ENCODE results near the gene ANP32E. TPM values are rescaled to one million over a fixed set of nuclear protein-coding genes. Genes with fewer than 3 reads are reported as not detected.
A peak's percentile ranks its signal among the peaks of the same experiment; 100 is the strongest.

The ANP32E gene
- total RNA-seq, 1 donor from 2014 or later: 48.9 TPM

DNA sequence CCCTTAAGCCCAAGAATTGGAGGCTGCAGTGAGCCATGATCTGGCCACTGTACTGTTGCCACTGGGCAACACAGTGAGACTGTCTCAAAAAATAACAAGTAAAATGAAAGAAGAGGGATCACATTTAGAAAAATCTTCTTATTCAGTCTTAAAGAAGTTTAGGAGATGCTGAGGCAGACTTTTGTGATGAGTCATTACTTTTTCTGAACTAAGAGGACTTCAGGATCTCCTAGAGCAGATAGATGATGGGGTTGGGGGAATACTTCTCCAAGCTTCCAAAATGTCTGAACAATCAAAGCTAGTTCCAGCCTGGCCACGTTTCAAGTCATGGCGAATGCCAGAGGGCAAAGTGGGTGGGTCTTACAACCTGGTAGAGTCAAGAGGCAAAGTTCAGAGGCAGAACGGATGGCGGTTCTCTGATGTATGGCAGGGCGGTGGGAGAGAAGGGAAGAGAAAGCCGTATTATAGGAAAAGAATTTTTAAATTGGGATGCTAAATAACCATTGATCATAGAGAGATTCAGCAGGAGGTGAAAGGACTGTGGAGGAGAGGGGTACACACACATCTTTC lies 44.3 kb upstream of the ANP32E start:
- DNase-seq (ENCODE audit: low read depth): no peak
- Histone ChIP-seq H3K9me3 (ENCODE audit: insufficient read depth, low read depth, low read length) (no peaks in the 10 kb centered on the region), H2AFZ (ENCODE audit: low read depth, low read length) (no peak overlapping the region), H3K4me1 (ENCODE audit: insufficient read depth, low read length) (peaks cover 19% of the 10 kb centered on the region), H3K4me3 (ENCODE audit: insufficient read depth, low read depth, low read length) (no peak overlapping the region), H3K36me3 (ENCODE audit: insufficient read depth, low read length) (no peaks in the 10 kb centered on the region), H4K20me1 (ENCODE audit: insufficient read depth, low read length) (no peaks in the 10 kb centered on the region), H3K27me3 (ENCODE audit: insufficient read depth, low read length) (no peaks in the 10 kb centered on the region), H3K79me2 (ENCODE audit: insufficient read depth, low read length) (no peaks in the 10 kb centered on the region), H3K9ac (ENCODE audit: low read length) (no peak overlapping the region), H3K4me2 (ENCODE audit: low read length) (no peak overlapping the region), H3K27ac (ENCODE audit: low read depth, low read length) (no peak overlapping the region)
- Mint-ChIP-seq H3K27me3 (ENCODE audit: low read depth, unreplicated experiment) (peaks cover 4% of the 10 kb centered on the region), H3K36me3 (ENCODE audit: low read depth, unreplicated experiment) (peaks cover 6% of the 10 kb centered on the region), H3K27ac (ENCODE audit: unreplicated experiment) (no peak overlapping the region), H3K4me3 (ENCODE audit: unreplicated experiment) (peak overlapping the region; percentile 72), H3K4me1 (ENCODE audit: low read depth, unreplicated experiment) (peaks cover 8% of the 10 kb centered on the region), H3K9me3 (ENCODE audit: unreplicated experiment) (peaks cover 2% of the 10 kb centered on the region)
- FAIRE-seq: no peak
- TF ChIP-seq EZH2 (IDR thresholded peaks at IDR 0.05; ENCODE audit: insufficient read depth, low read length): no peak

GRCh38 chr1:150273311-150273710 lies 37.4 kb upstream of the ANP32E start:
- peaks cover 4% of the 10 kb centered on the region for H3K36me3 Mint-ChIP-seq (ENCODE audit: low read depth, unreplicated experiment)
- H3K27me3 Mint-ChIP-seq (ENCODE audit: low read depth, unreplicated experiment): no peaks in the 10 kb centered on the region
- peak overlapping the region; percentile 69 for H3K9ac ChIP-seq (ENCODE audit: low read length)
- TF ChIP-seq EZH2 (IDR thresholded peaks at IDR 0.05; ENCODE audit: insufficient read depth, low read length) (no peak), CTCF (IDR thresholded peaks at IDR 0.05; ENCODE audit: insufficient read depth, low read depth, low read length) (no peak)
- peak overlapping the region; percentile 32 for H3K27ac ChIP-seq (ENCODE audit: low read depth, low read length)
- H3K9me3 ChIP-seq (ENCODE audit: insufficient read depth, low read depth, low read length): no peaks in the 10 kb centered on the region
- peaks cover 18% of the 10 kb centered on the region for H3K4me1 ChIP-seq (ENCODE audit: insufficient read depth, low read length)
- peaks cover 9% of the 10 kb centered on the region for H3K79me2 ChIP-seq (ENCODE audit: insufficient read depth, low read length)
- no peak overlapping the region for H3K27ac Mint-ChIP-seq (ENCODE audit: unreplicated experiment)
- no peaks in the 10 kb centered on the region for H4K20me1 ChIP-seq (ENCODE audit: insufficient read depth, low read length)
- H3K4me3 Mint-ChIP-seq (ENCODE audit: unreplicated experiment): peak overlapping the region; percentile 70
- FAIRE-seq (no peak), DNase-seq (ENCODE audit: low read depth) (peak; percentile 13)
- H3K4me2 ChIP-seq (ENCODE audit: low read length): peak overlapping the region; percentile 82
- no peaks in the 10 kb centered on the region for H3K36me3 ChIP-seq (ENCODE audit: insufficient read depth, low read length)
- peak overlapping the region; percentile 53 for H2AFZ ChIP-seq (ENCODE audit: low read depth, low read length)
- H3K9me3 Mint-ChIP-seq (ENCODE audit: unreplicated experiment): no peaks in the 10 kb centered on the region
- H3K27me3 ChIP-seq (ENCODE audit: insufficient read depth, low read length): no peaks in the 10 kb centered on the region
- peak overlapping the region; percentile 50 for H3K4me3 ChIP-seq (ENCODE audit: insufficient read depth, low read depth, low read length)
- peaks cover 9% of the 10 kb centered on the region for H3K4me1 Mint-ChIP-seq (ENCODE audit: low read depth, unreplicated experiment)

DNA sequence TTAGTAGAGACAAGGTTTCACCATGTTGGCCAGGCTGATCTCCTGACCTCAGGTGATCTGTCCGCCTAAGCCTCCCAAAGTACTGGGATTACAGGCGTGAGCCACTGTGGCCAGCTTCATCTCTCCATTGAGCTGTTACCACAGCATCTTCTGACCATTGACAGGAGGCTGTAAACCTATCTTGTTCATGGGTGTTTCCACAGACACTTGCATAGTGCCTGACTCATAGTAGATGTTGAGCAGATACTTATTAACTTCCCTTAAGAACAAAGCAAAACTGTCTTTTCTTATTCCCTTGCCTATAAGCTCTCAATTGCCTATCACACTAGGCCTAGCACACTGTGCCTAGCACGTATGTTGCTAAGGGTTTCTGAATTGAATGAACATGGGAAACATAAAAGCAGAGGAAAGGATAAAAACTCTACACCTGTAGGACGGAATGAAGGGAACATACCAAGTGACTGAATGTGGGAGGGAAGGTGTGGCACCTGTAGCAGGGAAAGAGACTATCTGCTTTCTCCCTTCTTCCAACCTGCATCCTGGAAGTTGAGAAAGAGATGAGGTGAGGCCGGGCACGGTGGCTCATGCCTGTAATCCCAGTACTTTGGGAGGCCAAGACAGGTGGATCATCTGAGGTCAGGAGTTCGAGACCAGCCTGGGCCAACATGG lies 35.5 kb upstream of the ANP32E start:
- H3K9me3 Mint-ChIP-seq (ENCODE audit: unreplicated experiment): no peaks in the 10 kb centered on the region

More for the DNA sequence above, 35.5 kb upstream of the ANP32E start:
- H3K36me3 ChIP-seq (ENCODE audit: insufficient read depth, low read length): no peaks in the 10 kb centered on the region
- no peak overlapping the region for H3K4me2 ChIP-seq (ENCODE audit: low read length)
- H3K4me1 ChIP-seq (ENCODE audit: insufficient read depth, low read length): peaks cover 25% of the 10 kb centered on the region
- H3K27ac ChIP-seq (ENCODE audit: low read depth, low read length): no peak overlapping the region
- no peaks in the 10 kb centered on the region for H3K27me3 ChIP-seq (ENCODE audit: insufficient read depth, low read length)
- H3K79me2 ChIP-seq (ENCODE audit: insufficient read depth, low read length): peaks cover 28% of the 10 kb centered on the region
- H3K9me3 ChIP-seq (ENCODE audit: insufficient read depth, low read depth, low read length): no peaks in the 10 kb centered on the region
- Mint-ChIP-seq H3K36me3 (ENCODE audit: low read depth, unreplicated experiment) (peaks cover 7% of the 10 kb centered on the region), H3K4me1 (ENCODE audit: low read depth, unreplicated experiment) (peaks cover 21% of the 10 kb centered on the region), H3K27me3 (ENCODE audit: low read depth, unreplicated experiment) (no peaks in the 10 kb centered on the region), H3K4me3 (ENCODE audit: unreplicated experiment) (peak overlapping the region; percentile 17), H3K27ac (ENCODE audit: unreplicated experiment) (no peak overlapping the region)
- H4K20me1 ChIP-seq (ENCODE audit: insufficient read depth, low read length): peaks cover 7% of the 10 kb centered on the region
- DNase-seq (ENCODE audit: low read depth): no peak
- FAIRE-seq: no peak
- H2AFZ ChIP-seq (ENCODE audit: low read depth, low read length): no peak overlapping the region
- H3K9ac ChIP-seq (ENCODE audit: low read length): no peak overlapping the region
- TF ChIP-seq EZH2 (IDR thresholded peaks at IDR 0.05; ENCODE audit: insufficient read depth, low read length) (no peak), CTCF (IDR thresholded peaks at IDR 0.05; ENCODE audit: insufficient read depth, low read depth, low read length) (no peak)
- H3K4me3 ChIP-seq (ENCODE audit: insufficient read depth, low read depth, low read length): no peak overlapping the region
